Skeletal muscle satellite cell (primary cell): Measurements from ENCODE around the gene MYOF.

Experiments used
- H3K27me3 ChIP-seq: 2 replicates; pipeline ENCODE4 v1.7.0; 2013; ENCODE audit warnings: low read length; ENCODE audit not compliant: control insufficient read depth, insufficient read depth
- H3K36me3 ChIP-seq: 2 replicates; pipeline ENCODE4 v1.7.0; 2013; ENCODE audit warnings: mild to moderate bottlenecking, control low read depth, low read length; ENCODE audit not compliant: insufficient read depth
- H3K4me1 ChIP-seq: 2 replicates; pipeline ENCODE4 v1.7.0; 2013; ENCODE audit warnings: low read length; ENCODE audit not compliant: control insufficient read depth, insufficient read depth
- H3K4me2 ChIP-seq: 2 replicates; pipeline ENCODE4 v1.7.0; 2013; ENCODE audit warnings: mild to moderate bottlenecking, low read length
- H3K4me3 ChIP-seq: 2 replicates; pipeline ENCODE4 v1.7.0; 2013; ENCODE audit warnings: low read length
- H3K9ac ChIP-seq: 2 replicates; pipeline ENCODE4 v1.7.0; 2013; ENCODE audit warnings: mild to moderate bottlenecking, low read depth, low read length, moderate library complexity
- H3K9me3 ChIP-seq: replicated peaks from 2 replicates; pipeline ENCODE4 v1.7.0; 2013; ENCODE audit warnings: mild to moderate bottlenecking, control low read depth, low read length

MYOF gene

DNA sequence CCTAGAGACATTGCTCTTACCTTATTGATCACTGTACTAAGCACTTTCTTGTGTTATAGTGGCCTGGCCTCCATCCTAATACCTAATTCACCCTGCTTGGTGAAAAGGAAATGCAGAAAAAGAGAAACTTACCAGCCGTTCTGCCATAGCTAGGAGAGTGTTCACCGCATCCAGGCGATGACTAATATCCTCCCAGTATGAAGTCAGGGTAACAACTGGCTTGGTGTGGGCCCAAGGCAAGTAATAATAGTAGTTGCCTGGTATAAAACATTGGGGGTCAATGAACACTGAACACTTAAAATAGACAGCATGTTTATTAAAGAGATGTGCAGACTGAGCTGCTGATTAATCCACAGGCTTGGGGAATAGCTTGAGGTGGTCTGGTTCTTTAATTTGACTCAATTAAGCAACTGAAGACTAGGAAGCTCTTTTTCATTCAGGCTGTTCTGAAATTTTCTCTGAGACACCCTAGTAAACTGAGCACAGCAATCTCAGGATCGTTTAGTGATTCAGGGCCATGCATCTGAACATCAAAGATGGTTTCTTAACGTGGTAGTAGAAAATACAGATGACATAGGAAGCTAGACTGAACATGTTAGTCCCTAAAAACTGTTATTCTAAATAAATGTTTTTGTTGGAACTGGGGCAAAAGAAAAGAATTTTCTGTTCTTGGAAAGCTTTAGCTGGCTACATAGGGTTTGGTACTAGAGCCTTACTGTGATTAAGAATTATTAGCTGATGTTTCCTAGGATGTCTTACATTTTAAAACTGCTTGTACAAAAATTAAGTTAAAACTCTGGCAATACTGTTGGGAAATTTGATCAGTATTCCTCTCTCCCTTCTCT is 102.2 kb downstream of the MYOF start:
- peaks cover 83% of the 10 kb centered on the region for H3K36me3 ChIP-seq

DNA sequence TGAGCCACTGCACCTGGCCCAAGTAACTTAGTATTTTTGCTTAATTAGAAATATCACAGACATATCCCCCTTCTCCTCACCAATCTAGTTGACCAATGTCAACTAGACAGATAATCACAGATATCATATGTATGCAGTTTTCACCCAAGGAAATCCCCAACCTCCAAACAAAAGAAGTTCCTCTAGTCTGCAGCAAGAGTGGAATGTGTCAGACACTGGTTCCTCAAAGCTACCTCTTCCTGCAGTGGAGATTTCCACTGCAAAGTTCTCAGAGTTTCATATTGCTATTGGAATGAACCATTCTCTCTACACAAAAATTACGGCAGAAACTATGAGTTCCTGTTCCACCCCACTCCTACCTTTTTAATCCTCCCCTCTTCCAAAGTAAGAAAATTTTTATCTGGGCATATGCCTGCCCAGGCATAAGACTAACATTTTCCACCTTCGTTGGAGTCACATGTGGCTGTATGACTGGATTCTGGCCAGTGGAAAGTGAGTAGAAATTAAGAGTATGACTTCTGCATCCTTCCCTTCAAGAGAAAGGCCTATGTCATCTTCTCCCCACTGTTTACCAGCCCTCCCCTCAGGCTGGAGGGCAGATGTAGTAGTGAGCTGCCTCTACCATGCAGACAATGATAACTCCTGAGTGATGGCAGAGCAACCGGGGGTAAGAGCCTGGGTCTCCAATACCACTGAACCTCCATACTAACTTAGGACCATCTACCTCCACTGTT is 103.0 kb downstream of the MYOF start:
- peaks cover 59% of the 10 kb centered on the region for H3K4me1 ChIP-seq
- H3K27me3 ChIP-seq = no peaks in the 10 kb centered on the region
- H3K9ac ChIP-seq = peak overlapping the region; percentile 40
- H3K4me2 ChIP-seq = peak overlapping the region; percentile 27
- H3K4me3 ChIP-seq = peak overlapping the region; percentile 12
- no peaks in the 10 kb centered on the region for H3K9me3 ChIP-seq
- H3K36me3 ChIP-seq = peaks cover 85% of the 10 kb centered on the region

More for the DNA sequence above, 102.2 kb downstream of the MYOF start:
- Histone ChIP-seq H3K4me3 (peak overlapping the region; percentile 12), H3K4me2 (peak overlapping the region; percentile 27), H3K9ac (peak overlapping the region; percentile 44), H3K27me3 (no peaks in the 10 kb centered on the region), H3K9me3 (no peaks in the 10 kb centered on the region), H3K4me1 (peaks cover 65% of the 10 kb centered on the region)

DNA sequence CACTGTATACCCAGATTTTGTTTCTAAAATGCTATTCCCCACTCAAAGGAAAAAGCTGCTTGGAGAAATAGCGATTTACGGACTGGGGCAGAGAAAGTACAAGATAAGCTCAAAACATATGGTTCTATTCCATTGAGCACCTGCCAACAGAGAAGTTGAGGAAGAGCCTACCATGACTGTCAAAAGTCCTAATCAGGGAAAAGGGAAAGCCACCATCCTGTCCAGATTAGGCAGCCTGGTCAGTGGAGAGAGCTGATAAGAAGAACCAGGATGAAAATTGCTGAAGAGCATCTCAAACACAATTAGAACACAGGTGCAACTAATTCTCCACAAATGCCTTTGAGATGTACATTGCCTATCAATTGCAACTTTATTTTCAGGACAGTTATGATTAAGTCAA is 104.1 kb downstream of the MYOF start:
- Histone ChIP-seq H3K4me2 (no peak overlapping the region), H3K27me3 (no peaks in the 10 kb centered on the region), H3K9me3 (no peaks in the 10 kb centered on the region), H3K4me3 (no peak overlapping the region), H3K4me1 (peaks cover 48% of the 10 kb centered on the region), H3K9ac (peak overlapping the region; percentile 81), H3K36me3 (peaks cover 83% of the 10 kb centered on the region)

DNA sequence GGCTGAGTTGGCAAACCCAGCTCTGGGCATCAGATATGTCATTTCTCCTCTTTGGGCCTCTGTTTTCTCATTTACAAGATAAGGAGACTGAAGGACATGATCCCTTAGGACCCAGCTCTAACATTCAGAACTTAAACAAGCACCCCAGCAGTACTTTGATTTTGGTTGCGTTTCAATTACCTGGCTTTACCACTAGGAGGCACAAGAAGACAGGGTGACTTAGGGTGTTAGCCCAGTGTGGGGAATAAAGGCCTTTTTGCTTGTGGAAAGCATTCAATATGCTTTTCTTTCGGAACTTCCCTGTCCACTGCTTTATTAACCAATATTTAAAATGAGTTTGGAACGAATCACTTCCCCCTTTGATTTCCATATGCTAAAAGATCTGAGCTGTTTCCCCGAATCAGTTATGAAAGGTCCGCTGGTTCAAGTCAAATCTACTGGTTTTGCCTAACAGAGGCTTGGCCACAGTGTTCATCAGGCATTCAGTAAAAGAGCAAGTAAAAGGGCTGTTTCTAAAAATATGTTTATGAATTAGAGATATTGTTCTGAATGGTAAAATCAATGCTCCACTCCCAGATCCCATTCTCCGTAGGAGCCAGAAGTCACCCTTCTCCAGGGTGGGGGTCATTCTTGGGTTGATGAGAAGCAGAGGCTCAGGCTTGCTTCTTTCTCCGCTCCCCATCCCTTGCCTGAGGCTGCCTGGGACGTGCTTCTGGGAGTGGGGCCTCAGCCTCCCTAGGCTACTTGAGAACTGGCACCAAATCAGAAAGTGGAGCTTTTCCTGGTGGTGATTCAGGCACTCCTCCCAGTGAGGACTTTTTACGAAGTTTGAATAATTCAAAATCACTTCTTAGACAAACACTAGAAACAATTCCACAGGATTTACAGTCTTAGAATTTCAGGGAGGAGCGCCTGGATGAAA is 105.5 kb downstream of the MYOF start:
- Histone ChIP-seq H3K4me1 (peaks cover 48% of the 10 kb centered on the region), H3K9ac (peak overlapping the region; percentile 81), H3K4me3 (peak overlapping the region; percentile 13), H3K4me2 (peak overlapping the region; percentile 63), H3K27me3 (no peaks in the 10 kb centered on the region), H3K36me3 (peaks cover 88% of the 10 kb centered on the region), H3K9me3 (no peaks in the 10 kb centered on the region)

DNA sequence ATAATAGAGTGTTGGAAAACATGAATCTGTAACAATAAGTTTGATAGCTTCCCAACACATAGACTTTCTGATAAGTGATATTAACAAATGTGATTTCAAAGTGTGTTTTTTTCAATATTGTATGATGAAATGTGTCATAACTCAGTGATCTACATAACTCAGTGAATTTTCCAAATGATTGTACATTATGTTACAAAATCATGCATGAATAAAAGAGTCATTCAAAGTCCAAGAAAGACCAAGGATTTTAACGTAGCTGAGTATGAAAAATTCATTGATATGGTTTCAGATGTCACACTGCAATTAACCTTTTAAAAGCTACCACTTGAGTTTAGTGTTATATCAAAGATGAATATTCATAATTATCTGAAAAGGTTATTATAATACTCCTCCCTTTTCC is 111.2 kb downstream of the MYOF start:
- no peak overlapping the region for H3K4me2 ChIP-seq
- H3K4me3 ChIP-seq = no peak overlapping the region
- no peaks in the 10 kb centered on the region for H3K9me3 ChIP-seq
- H3K4me1 ChIP-seq = no peaks in the 10 kb centered on the region
- no peak overlapping the region for H3K9ac ChIP-seq
- H3K36me3 ChIP-seq = peaks cover 96% of the 10 kb centered on the region
- H3K27me3 ChIP-seq = no peaks in the 10 kb centered on the region

DNA sequence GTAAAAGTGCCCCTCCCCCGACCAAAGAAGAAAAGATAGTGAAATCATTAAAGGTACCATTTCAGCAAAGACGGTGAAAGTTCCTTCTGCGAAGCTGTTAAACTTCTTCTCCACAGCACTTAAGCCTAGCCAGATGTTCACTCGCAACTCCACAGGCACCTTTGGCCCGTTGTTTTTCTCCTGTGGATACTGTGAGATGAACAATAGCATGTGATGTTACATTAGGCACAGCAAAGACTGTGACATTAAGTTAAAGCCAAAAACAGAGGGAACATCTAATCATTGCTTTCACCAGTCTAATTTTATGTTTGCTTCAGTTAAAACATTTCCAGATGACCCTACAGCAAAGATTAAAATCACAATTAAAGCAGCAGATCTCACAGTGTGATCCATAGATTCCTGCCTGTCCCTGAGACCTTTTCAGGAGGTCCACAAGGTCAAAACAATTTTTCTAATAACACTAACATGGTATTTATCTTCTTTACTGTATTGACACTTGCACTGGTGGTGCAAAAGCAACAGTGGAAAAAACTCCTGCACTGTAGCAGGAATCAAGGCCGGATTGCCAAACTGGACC is 112.5 kb downstream of the MYOF start:
- Histone ChIP-seq H3K9ac (no peak overlapping the region), H3K4me2 (no peak overlapping the region), H3K4me3 (no peak overlapping the region), H3K9me3 (no peaks in the 10 kb centered on the region), H3K4me1 (no peaks in the 10 kb centered on the region), H3K36me3 (peaks cover 96% of the 10 kb centered on the region), H3K27me3 (no peaks in the 10 kb centered on the region)

DNA sequence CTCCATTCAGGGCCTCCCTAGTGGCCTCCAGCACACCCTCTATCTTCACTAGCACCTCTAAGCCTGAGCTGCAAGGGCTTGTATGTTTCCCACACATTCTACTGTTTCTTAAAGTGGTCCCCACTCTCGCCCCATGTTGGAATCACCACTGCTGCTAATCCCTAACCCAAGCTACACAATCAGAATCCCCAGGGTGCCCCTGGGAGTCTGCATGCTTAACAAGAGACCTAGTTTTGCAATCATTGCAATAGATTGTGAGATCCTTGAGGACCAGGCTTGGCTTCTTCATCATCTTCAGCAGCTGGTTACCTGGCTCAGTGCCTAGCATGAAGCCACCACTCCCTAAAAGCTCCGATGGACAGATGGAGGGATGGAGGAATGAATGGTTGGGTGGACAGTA is 113.9 kb downstream of the MYOF start:
- H3K36me3 ChIP-seq = peaks cover 99% of the 10 kb centered on the region

DNA sequence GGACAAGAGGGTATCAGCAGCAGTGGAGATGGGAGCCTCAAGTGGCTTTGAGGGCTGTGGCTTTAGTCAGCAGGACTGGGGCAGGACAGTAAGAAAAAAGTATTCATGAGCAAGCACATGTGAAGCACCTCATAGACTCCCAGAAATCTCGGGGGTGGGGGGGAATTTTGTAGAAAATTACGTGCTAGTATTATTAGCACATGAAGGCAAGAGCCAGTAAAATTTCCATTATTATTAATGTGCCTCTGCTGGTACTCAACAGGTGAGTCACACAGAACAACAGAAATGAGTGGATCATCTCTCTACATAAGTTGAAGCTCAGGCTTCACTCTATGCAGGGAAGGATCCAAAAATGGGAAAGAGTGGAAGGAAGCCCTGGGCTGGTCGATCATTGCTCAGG is 114.5 kb downstream of the MYOF start:
- H3K9ac ChIP-seq = no peak overlapping the region
- no peaks in the 10 kb centered on the region for H3K27me3 ChIP-seq
- no peak overlapping the region for H3K4me3 ChIP-seq
- H3K9me3 ChIP-seq = no peaks in the 10 kb centered on the region
- H3K36me3 ChIP-seq = peaks cover 99% of the 10 kb centered on the region
- no peak overlapping the region for H3K4me2 ChIP-seq
- H3K4me1 ChIP-seq = no peaks in the 10 kb centered on the region

More for the DNA sequence above, 113.9 kb downstream of the MYOF start:
- Histone ChIP-seq H3K4me2 (no peak overlapping the region), H3K4me3 (no peak overlapping the region), H3K4me1 (no peaks in the 10 kb centered on the region), H3K27me3 (no peaks in the 10 kb centered on the region), H3K9ac (no peak overlapping the region), H3K9me3 (no peaks in the 10 kb centered on the region)

DNA sequence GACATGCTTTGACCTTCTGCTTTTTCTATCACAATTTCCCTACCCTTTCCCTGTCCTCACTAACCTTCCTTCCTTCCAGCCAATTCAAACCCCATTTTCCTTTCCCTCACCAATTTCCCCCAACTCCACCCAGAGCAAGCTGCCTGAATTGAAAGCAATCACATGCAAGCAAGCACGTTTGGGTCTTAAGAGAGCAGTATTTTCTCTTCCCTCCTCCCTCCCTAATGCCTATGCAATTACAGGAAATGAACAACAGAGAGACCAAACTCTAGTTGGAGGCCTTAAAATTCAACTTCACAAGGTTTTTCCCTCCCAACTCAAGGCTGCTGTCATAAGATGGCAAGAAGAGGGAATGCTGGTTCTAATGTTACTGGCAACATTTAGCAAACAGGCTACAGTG is 117.2 kb downstream of the MYOF start:
- H3K9ac ChIP-seq = no peak overlapping the region
- H3K9me3 ChIP-seq = no peaks in the 10 kb centered on the region
- H3K27me3 ChIP-seq = no peaks in the 10 kb centered on the region
- H3K4me3 ChIP-seq = no peak overlapping the region
- H3K36me3 ChIP-seq = peaks cover 97% of the 10 kb centered on the region
- H3K4me1 ChIP-seq = no peaks in the 10 kb centered on the region
- H3K4me2 ChIP-seq = no peak overlapping the region

DNA sequence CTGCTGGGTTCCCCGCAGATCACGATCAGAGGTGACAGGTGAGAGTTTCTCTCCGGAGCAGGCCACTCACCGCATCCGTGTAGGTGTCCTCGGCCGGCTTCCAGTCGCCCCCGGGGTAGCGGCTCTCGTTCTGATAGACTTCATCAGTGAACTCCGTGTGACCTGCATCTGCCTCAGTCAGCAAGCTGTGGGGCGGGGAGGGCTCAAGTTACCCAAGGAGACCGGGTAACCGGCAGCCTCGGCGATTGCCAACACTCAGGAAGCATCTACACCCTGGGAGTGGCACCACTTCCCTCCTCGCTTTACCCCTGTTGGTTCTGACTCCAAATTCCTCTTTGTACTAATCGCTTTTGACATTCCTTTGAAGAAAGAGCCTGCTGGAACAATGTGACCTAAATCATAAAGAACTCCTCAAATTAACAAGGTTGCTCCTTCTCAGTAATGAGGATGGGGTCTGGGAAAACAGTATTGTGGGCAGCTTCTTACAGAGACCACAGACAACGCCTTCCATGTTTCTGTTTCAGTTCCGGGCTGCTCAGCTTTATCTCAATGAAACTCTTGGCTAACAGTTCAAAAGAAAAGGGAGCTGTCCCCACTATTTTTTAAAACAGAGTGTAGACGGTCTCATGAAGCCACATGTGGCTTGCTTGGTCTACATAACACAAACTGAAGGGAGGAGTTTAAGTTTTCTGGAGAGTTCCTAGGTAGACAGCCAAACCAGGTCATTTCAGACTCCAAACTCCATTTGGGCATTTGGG is 118.1 kb downstream of the MYOF start:
- H3K4me1 ChIP-seq = no peaks in the 10 kb centered on the region
- H3K36me3 ChIP-seq = peaks cover 97% of the 10 kb centered on the region
- no peaks in the 10 kb centered on the region for H3K27me3 ChIP-seq
- no peak overlapping the region for H3K4me2 ChIP-seq
- no peak overlapping the region for H3K9ac ChIP-seq
- no peak overlapping the region for H3K4me3 ChIP-seq
- H3K9me3 ChIP-seq = no peaks in the 10 kb centered on the region
